ENCODE results near the gene PRSS22. TPM values are rescaled to one million over a fixed set of nuclear protein-coding genes. Genes with fewer than 3 reads are reported as not detected.

PRSS22 gene
- total RNA-seq, 4 donors from 2014 or later: not detected

- no peak for DNase-seq (ENCODE audit: extremely low spot score)
- peaks cover 0 to 5% (median 0%) of the 10 kb centered on the region in 4 donors for H3K4me1 ChIP-seq
- intact Hi-C loops (cut with DNase I): no loop called here
- WGBS: 68% methylated on average over 10 of the region's 17 CpGs
- no peak overlapping the region for H3K4me3 ChIP-seq
- H3K9me3 ChIP-seq: no peaks in the 10 kb centered on the region
- no peak overlapping the region for H3K27ac ChIP-seq (replicated peaks in 1 of 4)
- peaks cover 0 to 61% (median 4%) of the 10 kb centered on the region in 4 donors for H3K27me3 ChIP-seq
- TF ChIP-seq POLR2AphosphoS5 (IDR thresholded peaks at IDR 0.05): no peak
- TF ChIP-seq CTCF (IDR thresholded peaks at IDR 0.05): no peak
- no peak for TF ChIP-seq POLR2A (IDR thresholded peaks at IDR 0.05; ENCODE audit: low read depth)
- TF ChIP-seq EP300 (IDR thresholded peaks at IDR 0.05): no peak
- no peaks in the 10 kb centered on the region for H3K36me3 ChIP-seq
These were observed 37.8 kb downstream of the PRSS22 start for GRCh38 chr16:2819939-2820835.

GRCh38 chr16:2819179-2819938 lies 38.6 kb downstream of the PRSS22 start:
- intact Hi-C loops (cut with DNase I): no loop called here
- peaks cover 0 to 5% (median 0%) of the 10 kb centered on the region in 4 donors for H3K4me1 ChIP-seq
- no peak overlapping the region for H3K4me3 ChIP-seq
- no peak overlapping the region for H3K27ac ChIP-seq (replicated peaks in 1 of 4)
- peaks cover 0 to 68% (median 4%) of the 10 kb centered on the region in 4 donors for H3K27me3 ChIP-seq
- H3K36me3 ChIP-seq: no peaks in the 10 kb centered on the region
- 88% methylated on average over 16 of the region's 18 CpGs for WGBS
- no peak for DNase-seq (ENCODE audit: extremely low spot score)
- H3K9me3 ChIP-seq: no peaks in the 10 kb centered on the region
- no peak for TF ChIP-seq POLR2AphosphoS5 (IDR thresholded peaks at IDR 0.05)
- no peak for TF ChIP-seq CTCF (IDR thresholded peaks at IDR 0.05)

- intact Hi-C loops (cut with DNase I): no loop called here
- Histone ChIP-seq H3K27ac (replicated peaks in 1 of 4) (no peak overlapping the region), H3K36me3 (no peaks in the 10 kb centered on the region), H3K4me1 (peaks cover 0 to 5% (median 0%) of the 10 kb centered on the region in 4 donors), H3K4me3 (no peak overlapping the region), H3K27me3 (peaks cover 0 to 77% (median 4%) of the 10 kb centered on the region in 4 donors), H3K9me3 (no peaks in the 10 kb centered on the region)
- DNase-seq (ENCODE audit: extremely low spot score): no peak
- 81% methylated on average over 9 of the region's 10 CpGs for WGBS
- TF ChIP-seq POLR2A (IDR thresholded peaks at IDR 0.05; ENCODE audit: low read depth): no peak
- TF ChIP-seq POLR2AphosphoS5 (IDR thresholded peaks at IDR 0.05): no peak
- TF ChIP-seq CTCF (IDR thresholded peaks at IDR 0.05): no peak
- no peak for TF ChIP-seq EP300 (IDR thresholded peaks at IDR 0.05)
These were observed 39.6 kb downstream of the PRSS22 start for GRCh38 chr16:2818272-2818876.

- 67% methylated on average over 54 of the region's 68 CpGs for WGBS
- Histone ChIP-seq H3K4me3 (no peak overlapping the region), H3K36me3 (no peaks in the 10 kb centered on the region), H3K27ac (replicated peaks in 1 of 4) (no peak overlapping the region), H3K27me3 (peaks cover 0 to 84% (median 4%) of the 10 kb centered on the region in 4 donors), H3K9me3 (no peaks in the 10 kb centered on the region), H3K4me1 (peaks cover 0 to 5% (median 0%) of the 10 kb centered on the region in 4 donors)
- DNase-seq (ENCODE audit: extremely low spot score): no peak
- intact Hi-C loops (cut with DNase I): no loop called here
- TF ChIP-seq EP300 (IDR thresholded peaks at IDR 0.05): no peak
- no peak for TF ChIP-seq POLR2AphosphoS5 (IDR thresholded peaks at IDR 0.05)
- TF ChIP-seq CTCF (IDR thresholded peaks at IDR 0.05): no peak
- no peak for TF ChIP-seq POLR2A (IDR thresholded peaks at IDR 0.05; ENCODE audit: low read depth)
These were observed 40.4 kb downstream of the PRSS22 start for GRCh38 chr16:2817340-2818271.

Measured in esophagus muscularis mucosa (tissue), 4 donors.